HFF-Myc (cell line): Measurements from ENCODE around the gene SLC5A5.

Experiments used
- DNase-seq: peaks from one replicate; pipeline ENCODE4 v3.0.0-alpha.2; 2011; ENCODE audit warnings: low read depth; ENCODE audit errors: extremely low read depth
- H3K4me3 ChIP-seq: replicated peaks from 2 replicates; pipeline ENCODE4 v1.5.1; 2011; ENCODE audit warnings: low read depth, mild to moderate bottlenecking, control low read depth, low read length
- TF ChIP-seq, protein P1 (sequence below): IDR thresholded peaks from 2 replicates; pipeline ENCODE4 v1.5.1; 2012; ENCODE audit warnings: mild to moderate bottlenecking, low read depth, low read length, control low read depth; ENCODE audit errors: missing control alignments

The SLC5A5 gene

DNA sequence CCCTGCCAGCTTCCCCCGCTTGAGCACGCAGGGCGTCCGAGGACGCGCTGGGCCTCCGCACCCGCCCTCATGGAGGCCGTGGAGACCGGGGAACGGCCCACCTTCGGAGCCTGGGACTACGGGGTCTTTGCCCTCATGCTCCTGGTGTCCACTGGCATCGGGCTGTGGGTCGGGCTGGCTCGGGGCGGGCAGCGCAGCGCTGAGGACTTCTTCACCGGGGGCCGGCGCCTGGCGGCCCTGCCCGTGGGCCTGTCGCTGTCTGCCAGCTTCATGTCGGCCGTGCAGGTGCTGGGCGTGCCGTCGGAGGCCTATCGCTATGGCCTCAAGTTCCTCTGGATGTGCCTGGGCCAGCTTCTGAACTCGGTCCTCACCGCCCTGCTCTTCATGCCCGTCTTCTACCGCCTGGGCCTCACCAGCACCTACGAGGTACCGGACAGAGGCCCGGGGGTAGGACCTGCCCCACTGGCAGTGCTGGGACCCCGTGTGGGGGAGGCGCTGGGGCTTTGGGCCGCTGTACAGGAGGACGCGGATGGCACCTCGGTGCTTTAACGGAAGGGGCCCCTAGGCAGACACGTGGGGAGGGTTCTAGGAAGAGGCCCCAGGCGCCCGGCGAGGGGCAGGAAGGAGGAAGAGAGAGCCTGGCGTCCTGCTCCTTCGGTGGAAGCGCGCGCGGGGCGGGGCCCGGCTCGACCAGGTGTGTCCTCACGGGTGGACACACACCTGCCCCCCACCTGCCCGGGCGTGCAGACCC, 681 bp downstream of the SLC5A5 start:
- TF ChIP-seq, protein P1, sequence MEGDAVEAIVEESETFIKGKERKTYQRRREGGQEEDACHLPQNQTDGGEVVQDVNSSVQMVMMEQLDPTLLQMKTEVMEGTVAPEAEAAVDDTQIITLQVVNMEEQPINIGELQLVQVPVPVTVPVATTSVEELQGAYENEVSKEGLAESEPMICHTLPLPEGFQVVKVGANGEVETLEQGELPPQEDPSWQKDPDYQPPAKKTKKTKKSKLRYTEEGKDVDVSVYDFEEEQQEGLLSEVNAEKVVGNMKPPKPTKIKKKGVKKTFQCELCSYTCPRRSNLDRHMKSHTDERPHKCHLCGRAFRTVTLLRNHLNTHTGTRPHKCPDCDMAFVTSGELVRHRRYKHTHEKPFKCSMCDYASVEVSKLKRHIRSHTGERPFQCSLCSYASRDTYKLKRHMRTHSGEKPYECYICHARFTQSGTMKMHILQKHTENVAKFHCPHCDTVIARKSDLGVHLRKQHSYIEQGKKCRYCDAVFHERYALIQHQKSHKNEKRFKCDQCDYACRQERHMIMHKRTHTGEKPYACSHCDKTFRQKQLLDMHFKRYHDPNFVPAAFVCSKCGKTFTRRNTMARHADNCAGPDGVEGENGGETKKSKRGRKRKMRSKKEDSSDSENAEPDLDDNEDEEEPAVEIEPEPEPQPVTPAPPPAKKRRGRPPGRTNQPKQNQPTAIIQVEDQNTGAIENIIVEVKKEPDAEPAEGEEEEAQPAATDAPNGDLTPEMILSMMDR, result no peak
- no peak for DNase-seq
- no peak overlapping the region for H3K4me3 ChIP-seq

DNA sequence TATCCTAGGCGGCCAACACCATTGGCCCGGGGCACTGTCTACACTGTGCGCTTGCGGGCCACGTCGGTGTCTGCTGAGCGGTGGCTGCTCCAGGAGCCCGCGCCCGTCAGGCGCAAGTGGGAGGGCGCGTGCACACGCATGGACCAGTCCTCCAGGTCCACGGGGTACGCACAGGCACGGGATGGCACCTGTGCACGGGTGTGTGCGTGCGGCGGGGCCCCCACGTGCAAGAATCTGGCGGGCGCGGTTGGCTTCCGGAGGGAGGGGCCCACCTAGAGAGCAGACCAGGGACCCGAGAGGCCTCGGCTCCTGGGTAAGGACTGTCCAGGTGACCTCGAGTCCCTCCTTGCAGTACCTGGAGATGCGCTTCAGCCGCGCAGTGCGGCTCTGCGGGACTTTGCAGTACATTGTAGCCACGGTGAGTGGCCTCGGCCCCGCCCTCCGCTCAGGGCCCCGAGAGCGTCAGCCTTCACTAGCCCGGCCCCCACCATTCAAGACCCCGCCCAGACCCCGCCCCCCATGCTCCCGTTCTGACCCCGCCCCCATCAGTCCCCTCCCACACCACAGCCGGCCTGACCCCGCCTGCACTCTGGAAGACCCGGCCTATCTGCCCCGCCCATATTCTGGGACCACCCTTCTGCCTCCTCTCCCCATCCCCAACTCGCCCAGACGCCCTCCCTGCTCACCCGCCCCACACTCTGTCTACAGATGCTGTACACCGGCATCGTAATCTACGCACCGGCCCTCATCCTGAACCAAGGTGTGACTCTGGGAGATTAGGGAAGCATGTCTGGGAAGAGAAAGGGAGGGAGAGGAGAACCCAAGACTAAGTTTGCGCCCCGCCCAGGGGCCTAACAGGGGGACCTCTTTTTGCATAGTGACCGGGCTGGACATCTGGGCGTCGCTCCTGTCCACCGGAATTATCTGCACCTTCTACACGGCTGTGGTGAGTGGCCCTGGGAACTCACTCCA, 2.3 kb downstream of the SLC5A5 start:
- no peak for DNase-seq
- TF ChIP-seq, protein P1, result no peak
- 0 out of 2 replicates have a peak overlapping the region, but pooled peaks have one; percentile 7 for H3K4me3 ChIP-seq

DNA sequence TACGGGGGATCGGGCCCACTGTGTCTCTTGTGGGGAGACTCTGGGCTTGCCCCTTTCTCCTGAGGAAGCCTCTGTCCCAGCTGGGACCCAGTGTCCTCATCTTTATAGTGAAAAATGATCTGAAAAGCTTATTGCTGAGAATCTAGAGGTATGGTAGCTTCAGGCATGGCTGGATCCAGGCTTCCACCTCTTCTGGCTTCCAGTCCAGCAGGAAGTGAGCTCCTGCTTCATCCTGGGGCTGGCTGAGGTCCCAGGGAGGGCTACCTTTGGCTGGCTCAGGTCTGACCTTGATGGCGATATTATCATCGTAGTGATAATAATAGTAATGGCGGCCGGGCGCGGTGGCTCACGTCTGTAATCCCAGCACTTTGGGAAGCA, 3.0 kb downstream of the SLC5A5 start:
- H3K4me3 ChIP-seq, result no peak overlapping the region
- DNase-seq, result no peak
- TF ChIP-seq, protein P1, result no peak

DNA sequence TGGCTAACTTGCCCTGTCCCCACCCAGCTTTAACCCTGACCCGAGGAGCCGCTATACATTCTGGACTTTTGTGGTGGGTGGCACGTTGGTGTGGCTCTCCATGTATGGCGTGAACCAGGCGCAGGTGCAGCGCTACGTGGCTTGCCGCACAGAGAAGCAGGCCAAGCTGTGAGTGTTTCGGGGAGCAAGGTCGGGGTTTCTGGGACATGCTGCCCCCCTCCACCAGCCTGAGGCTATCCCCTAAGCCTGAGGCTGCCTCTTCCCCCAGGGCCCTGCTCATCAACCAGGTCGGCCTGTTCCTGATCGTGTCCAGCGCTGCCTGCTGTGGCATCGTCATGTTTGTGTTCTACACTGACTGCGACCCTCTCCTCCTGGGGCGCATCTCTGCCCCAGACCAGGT, 6.0 kb downstream of the SLC5A5 start:
- DNase-seq, result no peak
- no peak overlapping the region for H3K4me3 ChIP-seq
- TF ChIP-seq, protein P1, result no peak

DNA sequence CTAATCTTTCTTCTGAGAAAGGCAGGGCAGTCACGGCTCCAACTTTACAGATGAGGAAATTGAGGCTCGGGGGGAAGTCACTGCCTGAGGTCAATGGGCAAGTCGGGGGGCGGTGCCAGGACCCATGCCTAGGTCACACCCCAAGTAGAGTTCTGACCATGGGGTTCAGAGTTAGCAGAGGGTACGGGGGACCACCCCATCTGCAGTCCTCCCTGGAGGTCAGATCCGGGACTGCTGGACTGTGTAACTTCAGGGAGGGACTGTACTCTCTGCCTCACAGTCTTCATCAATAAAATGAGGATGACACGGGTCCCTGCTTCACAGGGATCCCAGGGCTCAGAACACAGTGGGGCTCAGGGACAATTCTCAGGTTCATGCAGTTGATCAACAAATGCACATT, 7.7 kb downstream of the SLC5A5 start:
- TF ChIP-seq, protein P1, result no peak
- H3K4me3 ChIP-seq, result no peak overlapping the region
- DNase-seq, result no peak

DNA sequence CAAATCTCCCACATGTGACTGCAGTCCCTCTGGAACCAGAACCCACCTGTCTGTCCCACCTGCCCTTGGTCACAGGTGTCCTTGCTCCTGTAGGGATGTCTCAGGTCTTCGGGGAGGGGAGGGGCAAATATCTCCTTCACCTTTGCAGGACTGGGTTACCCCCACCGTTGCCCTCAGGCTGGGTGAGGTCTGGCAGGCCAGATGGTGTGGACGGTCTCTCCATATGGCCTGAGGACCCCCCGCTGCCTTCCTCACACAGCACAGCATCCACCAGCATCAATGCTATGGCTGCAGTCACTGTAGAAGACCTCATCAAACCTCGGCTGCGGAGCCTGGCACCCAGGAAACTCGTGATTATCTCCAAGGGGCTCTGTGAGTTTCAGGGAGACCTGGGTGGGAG, 10.0 kb downstream of the SLC5A5 start:
- H3K4me3 ChIP-seq, result no peak overlapping the region
- TF ChIP-seq, protein P1, result no peak
- no peak for DNase-seq
